GM18499 (cell line): Measurements from ENCODE around the gene SLC27A4.

Experiments
- ATAC-seq: cut with Tn5 transposase; IDR thresholded peaks from one replicate; pipeline ENCODE4 v1.9.1; 2021; ENCODE audit warnings: moderate number of reproducible peaks; ENCODE audit not compliant: insufficient read depth, unreplicated experiment

SLC27A4 gene

GRCh38 chr9:128339761-128340690 lies at the start of gene SLC27A4:
Gene SLC27A4, plus strand, starts transcription at chr9:128340527. Its CDS starts 2,606 bp downstream, at chr9:128343133.
- ATAC-seq, result no peak

- ATAC-seq, result no peak
These were observed 48.3 kb upstream of the SLC27A4 start for GRCh38 chr9:128292009-128292408.

GRCh38 chr9:128293091-128293490 lies 47.2 kb upstream of the SLC27A4 start:
- no peak for ATAC-seq

GRCh38 chr9:128294142-128294541 lies 46.2 kb upstream of the SLC27A4 start:
- no peak for ATAC-seq

GRCh38 chr9:128296340-128297220 lies 43.7 kb upstream of the SLC27A4 start:
- ATAC-seq, result no peak

- no peak for ATAC-seq
These were observed 43.0 kb upstream of the SLC27A4 start for GRCh38 chr9:128297221-128297773.

GRCh38 chr9:128298535-128299482 lies 41.5 kb upstream of the SLC27A4 start:
- no peak for ATAC-seq

GRCh38 chr9:128304136-128304970 lies 36.0 kb upstream of the SLC27A4 start:
- ATAC-seq, result no peak

GRCh38 chr9:128304971-128305288 lies 35.4 kb upstream of the SLC27A4 start:
- ATAC-seq, result no peak

GRCh38 chr9:128309551-128309950 lies 30.8 kb upstream of the SLC27A4 start:
- no peak for ATAC-seq

GRCh38 chr9:128310461-128310860 lies 29.9 kb upstream of the SLC27A4 start:
- no peak for ATAC-seq

- no peak for ATAC-seq
These were observed 25.6 kb upstream of the SLC27A4 start for GRCh38 chr9:128314697-128315096.

GRCh38 chr9:128316421-128316820 lies 23.9 kb upstream of the SLC27A4 start:
- no peak for ATAC-seq

GRCh38 chr9:128317629-128318028 lies 22.7 kb upstream of the SLC27A4 start:
- ATAC-seq, result no peak

GRCh38 chr9:128321343-128321742 lies 19.0 kb upstream of the SLC27A4 start:
- ATAC-seq, result no peak

- ATAC-seq, result no peak
These were observed 18.4 kb upstream of the SLC27A4 start for GRCh38 chr9:128321879-128322403.

- ATAC-seq, result peak; percentile 74
These were observed 17.7 kb upstream of the SLC27A4 start, which contains the start of the genes COQ4 and TRUB2 for GRCh38 chr9:128322404-128323211. Gene COQ4, plus strand, starts transcription at chr9:128322839. Its CDS starts 20 bp downstream, at chr9:128322859. Gene TRUB2, minus strand, starts transcription at chr9:128322447. Its CDS starts 39 bp downstream, at chr9:128322408.
